Activated CD4-positive, alpha-beta T cell treated with anti-CD3 and anti-CD28 coated beads, Interleukin-2, amount 10 ng/mL, durations not matched to agents 7 days and 5 days (primary cell): ENCODE results near the gene ENAH. TPM values are rescaled to one million over a fixed set of nuclear protein-coding genes. Genes with fewer than 3 reads are reported as not detected.
"Not testable (repeated sequence)": the region's sequence is repeated elsewhere in the genome, so short reads cannot be mapped to it uniquely, and the experiment has no call there.

Experiments used
- CTCF ChIA-PET: fragments of 350-600 bp; sonication (Branson Sonifier 250); formaldehyde crosslinking; loops from one replicate; lab custom pipeline; 2021; ENCODE audit warnings: antibody characterized with exemption; lab: Charles Lee
- POLR2A ChIA-PET: fragments of 350-600 bp; sonication (Branson Sonifier 250); formaldehyde crosslinking; loops from one replicate; lab custom pipeline; 2021; ENCODE audit warnings: antibody characterized with exemption; lab: Charles Lee
- DNase-seq: peaks from one replicate; pipeline ENCODE4 v3.0.0-alpha.2; 2020
- H3K27ac Mint-ChIP-seq: one replicate; pipeline ENCODE4 v1.8.0; 2021; ENCODE audit warnings: mild to moderate bottlenecking, moderate library complexity, mixed read lengths
- H3K27me3 Mint-ChIP-seq: one replicate; pipeline ENCODE4 v1.8.0; 2021; ENCODE audit warnings: mixed read lengths
- H3K36me3 Mint-ChIP-seq: one replicate; pipeline ENCODE4 v1.8.0; 2021; ENCODE audit warnings: low read depth, mixed read lengths
- H3K4me1 Mint-ChIP-seq: one replicate; pipeline ENCODE4 v1.8.0; 2021; ENCODE audit warnings: mixed read lengths
- H3K4me3 Mint-ChIP-seq: one replicate; pipeline ENCODE4 v1.8.0; 2021; ENCODE audit warnings: mild to moderate bottlenecking, moderate library complexity, mixed read lengths
- H3K9me3 Mint-ChIP-seq: one replicate; pipeline ENCODE4 v1.8.0; 2021; ENCODE audit warnings: mixed read lengths
- total RNA-seq, 2 experiments: library from RNA; stranded (reverse); gene quantifications; one replicate each; pipeline ENCODE4 v1.2.3, GENCODE V29; 2021

The ENAH gene
- total RNA-seq, 2 experiments from 2014 or later = not detected

DNA sequence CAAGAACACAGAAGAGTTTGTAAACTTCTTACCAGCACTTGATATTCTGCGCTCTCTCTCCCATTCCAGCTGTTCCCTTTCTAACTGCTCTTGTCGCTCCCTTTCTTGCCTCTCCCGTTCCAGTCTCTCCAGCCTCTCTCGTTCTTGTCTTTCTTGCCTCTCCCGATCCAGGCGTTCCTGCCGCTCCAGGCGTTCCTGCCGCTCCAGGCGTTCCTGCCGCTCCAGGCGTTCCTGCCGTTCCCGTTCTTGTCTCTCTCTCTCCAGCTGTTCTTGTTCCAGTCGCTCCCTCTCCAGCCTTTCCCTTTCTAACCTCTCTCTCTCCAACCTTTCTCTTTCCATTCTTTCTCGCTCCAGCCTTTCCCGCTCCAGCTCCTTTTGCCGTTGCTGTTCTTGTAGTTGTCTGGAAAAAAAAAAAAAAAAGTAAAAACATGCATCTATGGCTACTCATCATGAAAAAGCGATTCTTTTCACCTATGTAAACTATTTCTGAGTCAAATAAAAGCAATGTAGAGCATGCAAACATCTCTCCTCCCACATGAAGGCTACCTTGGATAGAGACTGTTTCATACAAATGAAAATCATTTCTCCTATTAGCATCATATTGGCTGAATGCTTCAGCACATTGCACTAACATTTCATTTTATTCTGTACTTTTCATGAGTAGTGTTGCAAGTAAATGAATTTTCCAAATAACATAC is 133.6 kb downstream of the ENAH start:
- DNase-seq = no peak
- CTCF ChIA-PET = no interaction called here
- Mint-ChIP-seq H3K9me3 (no peaks in the 10 kb centered on the region), H3K4me3 (no peak overlapping the region), H3K27me3 (peaks cover 12% of the 10 kb centered on the region), H3K27ac (no peak overlapping the region), H3K4me1 (no peaks in the 10 kb centered on the region), H3K36me3 (no peaks in the 10 kb centered on the region)
- POLR2A ChIA-PET = no interaction called here

DNA sequence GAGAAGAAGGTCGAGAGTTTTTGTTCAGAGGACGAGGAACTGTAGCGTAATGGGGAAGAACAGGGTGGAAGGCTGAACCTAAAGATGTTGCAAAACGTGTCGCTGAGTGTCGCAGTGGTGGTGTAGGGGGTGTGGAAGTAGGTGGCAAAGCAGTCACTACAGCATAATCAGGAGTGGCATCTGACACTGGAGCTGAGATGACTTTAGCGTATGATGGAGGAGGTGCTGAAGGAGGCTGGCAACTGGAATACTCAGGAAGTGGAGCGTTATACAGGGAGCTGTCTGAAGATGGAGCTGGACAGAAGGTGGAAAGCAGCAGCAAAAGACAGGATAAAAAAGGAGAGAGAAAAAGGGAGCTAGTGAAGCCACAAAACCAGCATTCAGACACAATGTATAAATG is 135.2 kb downstream of the ENAH start:
- CTCF ChIA-PET = interaction anchor here (0.6 kb wide), 1 partner anchor 92 kb away, joined by 3 read pairs; no protein-coding TSS in a partner anchor
- POLR2A ChIA-PET = no interaction called here
- Mint-ChIP-seq H3K27me3 (peaks cover 13% of the 10 kb centered on the region), H3K9me3 (no peaks in the 10 kb centered on the region), H3K27ac (no peak overlapping the region), H3K36me3 (no peaks in the 10 kb centered on the region), H3K4me1 (no peaks in the 10 kb centered on the region), H3K4me3 (no peak overlapping the region)
- no peak for DNase-seq

DNA sequence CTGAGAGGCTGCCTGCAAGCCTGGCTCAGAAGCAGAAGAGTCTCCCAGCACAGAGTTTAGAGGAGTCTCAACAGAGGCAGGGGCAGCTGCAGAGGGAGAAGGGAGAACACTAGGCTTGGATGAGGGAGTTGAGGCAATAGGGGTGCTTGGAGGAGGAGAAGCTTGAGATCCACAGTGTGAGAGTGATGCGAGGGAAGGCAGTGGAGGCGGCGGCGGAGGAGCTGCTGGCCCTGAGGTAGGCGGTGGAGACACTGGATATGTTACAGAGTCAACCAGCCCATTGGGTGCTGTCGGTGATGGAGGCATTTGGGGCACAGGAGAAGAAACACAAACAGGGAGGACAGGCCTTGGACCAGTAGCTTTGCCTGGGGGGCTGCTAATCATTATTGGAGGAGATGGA is 135.7 kb downstream of the ENAH start:
- DNase-seq = no peak
- Mint-ChIP-seq H3K36me3 (no peaks in the 10 kb centered on the region), H3K9me3 (no peaks in the 10 kb centered on the region), H3K4me1 (no peaks in the 10 kb centered on the region), H3K4me3 (no peak overlapping the region), H3K27me3 (peaks cover 13% of the 10 kb centered on the region), H3K27ac (no peak overlapping the region)
- ChIA-PET POLR2A (no interaction called here), CTCF (interaction anchor here (0.5 kb wide), 1 partner anchor 114 kb away, joined by 3 read pairs; no protein-coding TSS in a partner anchor)

DNA sequence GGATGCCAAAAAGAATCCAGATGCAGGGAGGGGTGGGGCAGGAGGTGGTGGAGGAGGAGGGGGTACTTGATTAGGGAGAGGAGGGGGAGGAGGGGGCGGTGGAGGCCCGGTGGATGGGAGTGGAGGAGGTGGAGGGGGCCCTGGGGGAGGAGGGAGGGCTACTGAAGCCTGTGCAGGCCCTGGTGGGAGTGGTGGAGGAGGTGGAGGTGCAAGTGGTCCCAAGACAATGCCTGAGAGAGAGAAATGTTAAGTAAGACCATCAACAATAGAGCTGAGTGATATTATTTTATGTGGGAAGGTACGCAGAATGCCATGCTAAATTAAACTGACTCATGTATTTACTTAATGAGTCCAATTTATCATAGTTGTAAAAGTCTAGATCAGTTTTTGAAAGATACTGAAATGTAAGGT is 138.2 kb downstream of the ENAH start:
- CTCF ChIA-PET = interaction anchor here (0.7 to 1.1 kb wide), 2 partner anchors 12 to 1092 kb away, joined by 3 to 5 read pairs; no protein-coding TSS in a partner anchor

DNA sequence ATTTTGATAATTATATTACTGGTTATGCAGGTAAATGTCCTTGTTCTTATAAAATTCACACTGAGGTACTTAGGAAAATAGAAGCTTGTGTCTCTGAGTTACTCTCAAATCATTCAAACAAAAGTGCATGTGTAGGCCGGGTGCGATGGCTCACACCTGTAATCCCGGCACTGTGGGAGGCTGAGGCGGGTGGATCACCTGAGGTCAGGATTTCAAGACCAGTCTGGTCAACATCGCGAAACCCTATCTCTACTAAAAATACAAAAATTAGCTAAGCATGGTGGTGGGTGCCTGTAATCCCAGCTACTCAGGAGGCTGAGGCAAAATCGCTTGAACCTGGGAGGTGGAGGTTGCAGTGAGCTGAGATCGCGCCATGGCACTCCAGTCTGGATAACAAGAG is 139.3 kb downstream of the ENAH start:
- POLR2A ChIA-PET = interaction anchor here (0.6 to 0.7 kb wide), 2 partner anchors 369 to 457 kb away, joined by 3 to 4 read pairs; partner anchors contain the start of gene TMEM63A
- H3K4me3 Mint-ChIP-seq = not testable (repeated sequence)

More for the DNA sequence above, 138.2 kb downstream of the ENAH start:
- Mint-ChIP-seq H3K27me3 (peaks cover 17% of the 10 kb centered on the region), H3K4me3 (no peak overlapping the region), H3K9me3 (no peaks in the 10 kb centered on the region), H3K36me3 (no peaks in the 10 kb centered on the region), H3K4me1 (no peaks in the 10 kb centered on the region), H3K27ac (no peak overlapping the region)
- no peak for DNase-seq
- POLR2A ChIA-PET = no interaction called here

DNA sequence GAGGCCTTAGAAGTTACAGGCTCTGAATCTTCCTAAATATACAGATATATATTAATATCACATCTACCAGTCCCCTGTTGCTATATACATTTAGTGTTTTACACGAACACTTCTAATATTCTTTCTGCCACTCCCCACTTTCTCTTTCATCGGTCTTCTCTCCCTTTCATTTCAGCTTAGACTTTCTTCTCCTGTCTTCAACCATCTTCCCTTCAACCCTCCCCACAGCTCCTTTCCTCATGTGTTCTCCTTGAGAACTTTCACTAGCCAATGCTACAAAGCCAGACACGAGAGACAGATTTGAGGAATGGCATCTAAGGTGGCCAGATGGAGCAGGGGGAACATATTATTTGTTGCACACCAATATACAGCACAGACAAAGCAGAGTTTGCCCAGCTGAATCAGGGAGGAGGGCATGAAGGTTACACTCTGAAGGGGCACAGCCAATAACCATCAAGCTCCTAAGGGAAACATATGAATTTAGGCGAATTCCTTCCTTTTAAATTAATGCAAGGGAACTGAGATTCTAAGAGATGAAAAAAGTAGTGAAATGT is 141.0 kb downstream of the ENAH start:
- Mint-ChIP-seq H3K4me3 (no peak overlapping the region), H3K27me3 (peaks cover 7% of the 10 kb centered on the region), H3K27ac (no peak overlapping the region), H3K4me1 (no peaks in the 10 kb centered on the region), H3K36me3 (no peaks in the 10 kb centered on the region), H3K9me3 (no peaks in the 10 kb centered on the region)
- POLR2A ChIA-PET = no interaction called here
- no peak for DNase-seq
- CTCF ChIA-PET = no interaction called here

More for the DNA sequence above, 139.3 kb downstream of the ENAH start:
- H3K36me3 Mint-ChIP-seq, DNase-seq, CTCF ChIA-PET, H3K27ac Mint-ChIP-seq, H3K4me1 Mint-ChIP-seq, H3K9me3 Mint-ChIP-seq: not testable (repeated sequence)
- H3K27me3 Mint-ChIP-seq = peaks cover 13% of the 10 kb centered on the region

DNA sequence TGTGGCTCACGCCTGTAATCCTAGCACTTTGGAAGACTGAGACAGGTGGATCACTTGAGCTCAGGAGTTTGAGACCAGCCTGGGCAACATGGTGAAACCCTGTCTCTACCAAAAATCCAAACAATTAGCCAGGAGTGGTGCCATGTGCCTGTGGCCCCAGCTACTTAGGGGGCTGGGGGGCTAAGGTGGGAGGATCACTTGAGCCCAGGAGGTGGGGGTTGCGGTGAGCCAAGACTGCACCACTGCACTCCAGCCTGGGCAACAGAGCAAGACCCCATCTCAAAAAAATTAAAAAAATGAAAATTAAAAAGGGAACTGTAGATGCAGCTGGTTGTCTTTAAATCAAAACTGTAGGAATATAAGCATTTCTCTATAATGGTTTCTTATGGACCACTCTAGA is 142.2 kb downstream of the ENAH start:
- H3K27me3 Mint-ChIP-seq, DNase-seq, H3K9me3 Mint-ChIP-seq, H3K4me1 Mint-ChIP-seq, H3K27ac Mint-ChIP-seq, POLR2A ChIA-PET, H3K36me3 Mint-ChIP-seq, CTCF ChIA-PET, H3K4me3 Mint-ChIP-seq: not testable (repeated sequence)

DNA sequence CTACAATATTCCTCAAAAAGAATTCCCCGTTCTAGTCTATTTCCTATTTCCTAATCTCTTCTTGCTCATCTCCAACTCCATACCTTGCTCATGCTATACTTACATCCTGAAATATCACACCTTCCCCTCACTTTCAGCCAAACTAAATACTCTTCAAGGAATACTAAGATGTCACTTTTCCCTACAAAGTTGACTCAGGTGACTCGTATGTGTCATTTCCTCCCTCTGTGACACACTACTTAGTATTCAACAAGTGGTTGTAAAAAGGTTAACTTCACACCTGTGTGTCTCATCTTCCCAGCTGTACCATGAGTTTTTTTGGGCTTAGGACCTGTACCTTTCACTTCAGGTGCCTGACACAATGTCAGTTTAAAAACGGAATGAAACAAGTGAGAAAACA is 143.2 kb downstream of the ENAH start:
- CTCF ChIA-PET = interaction anchor here (0.7 kb wide), 1 partner anchor 243 kb away, joined by 3 read pairs; no protein-coding TSS in a partner anchor

DNA sequence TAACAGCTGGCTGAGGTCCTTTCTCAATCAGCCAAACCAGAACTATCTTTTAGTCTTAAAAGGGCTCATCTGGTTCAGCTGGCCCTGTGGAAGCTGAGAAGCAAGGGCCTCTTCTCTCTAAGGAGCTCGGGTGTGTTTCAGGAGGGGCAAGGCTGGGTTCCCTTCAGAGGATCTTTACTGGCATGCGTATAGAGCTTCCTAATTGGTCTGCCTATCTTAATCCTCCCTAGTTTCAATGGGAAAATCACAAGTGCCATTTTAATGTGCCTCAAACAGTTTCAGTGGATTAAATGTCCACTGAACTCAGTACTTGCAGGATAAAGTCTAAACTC is 143.6 kb downstream of the ENAH start:
- Mint-ChIP-seq H3K4me1 (no peaks in the 10 kb centered on the region), H3K4me3 (no peak overlapping the region), H3K27ac (no peak overlapping the region), H3K9me3 (no peaks in the 10 kb centered on the region), H3K36me3 (no peaks in the 10 kb centered on the region), H3K27me3 (peaks cover 10% of the 10 kb centered on the region)
- CTCF ChIA-PET = interaction anchor here (0.7 kb wide), 1 partner anchor 243 kb away, joined by 3 read pairs; no protein-coding TSS in a partner anchor
- POLR2A ChIA-PET = no interaction called here
- no peak for DNase-seq

More for the DNA sequence above, 143.2 kb downstream of the ENAH start:
- peaks cover 10% of the 10 kb centered on the region for H3K27me3 Mint-ChIP-seq
- H3K27ac Mint-ChIP-seq = no peak overlapping the region
- no peaks in the 10 kb centered on the region for H3K9me3 Mint-ChIP-seq
- DNase-seq = no peak
- POLR2A ChIA-PET = no interaction called here
- no peaks in the 10 kb centered on the region for H3K36me3 Mint-ChIP-seq
- H3K4me3 Mint-ChIP-seq = no peak overlapping the region
- H3K4me1 Mint-ChIP-seq = no peaks in the 10 kb centered on the region

DNA sequence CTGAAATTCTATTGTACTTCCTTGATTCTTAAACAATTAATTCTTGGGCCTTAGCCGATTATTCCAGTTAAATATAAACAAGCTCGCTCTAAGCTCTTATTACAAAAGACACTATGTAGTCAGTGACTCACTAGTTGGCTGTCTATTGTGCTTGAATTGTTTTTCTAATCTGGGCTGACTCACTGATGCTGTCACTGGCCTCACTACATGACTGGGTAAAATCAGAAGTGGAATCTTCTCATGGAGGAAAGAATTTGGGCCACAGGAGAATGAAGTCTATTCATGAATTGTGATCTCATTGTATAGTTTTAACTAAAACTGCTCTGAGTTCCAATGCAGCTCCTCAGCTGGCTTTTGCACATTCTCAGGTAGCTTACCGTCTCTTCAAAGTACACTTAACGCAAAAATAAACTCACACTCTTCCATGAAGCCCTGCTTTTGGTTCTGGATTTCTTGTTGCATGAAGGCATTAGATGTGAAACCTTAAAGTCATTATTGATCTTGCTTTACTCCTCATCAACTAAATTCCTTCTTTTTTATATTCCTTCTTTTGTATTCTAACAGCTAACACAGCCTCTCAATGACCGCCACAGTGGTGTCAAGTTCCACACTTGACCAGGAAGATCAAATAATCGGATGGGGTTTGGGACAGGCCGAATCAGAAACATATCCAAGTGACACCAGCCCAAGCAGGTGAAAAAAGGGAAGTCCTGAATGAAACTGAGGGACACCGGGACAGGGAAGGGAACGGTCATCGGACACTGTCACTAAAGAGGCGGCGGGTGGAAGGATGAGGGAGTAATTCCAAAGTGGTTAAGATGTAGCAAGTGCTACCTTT is 144.2 kb downstream of the ENAH start:
- no peak overlapping the region for H3K27ac Mint-ChIP-seq
- no peak overlapping the region for H3K4me3 Mint-ChIP-seq
- H3K36me3 Mint-ChIP-seq = no peaks in the 10 kb centered on the region
- ChIA-PET POLR2A (interaction anchor here (0.6 kb wide), 1 partner anchor 73 kb away, joined by 5 read pairs; no protein-coding TSS in a partner anchor), CTCF (interaction anchor here (0.7 to 1.5 kb wide), 3 partner anchors 15 to 244 kb away, joined by 3 read pairs; no protein-coding TSS in a partner anchor)
- no peaks in the 10 kb centered on the region for H3K4me1 Mint-ChIP-seq
- DNase-seq = no peak
- peaks cover 10% of the 10 kb centered on the region for H3K27me3 Mint-ChIP-seq
- no peaks in the 10 kb centered on the region for H3K9me3 Mint-ChIP-seq

DNA sequence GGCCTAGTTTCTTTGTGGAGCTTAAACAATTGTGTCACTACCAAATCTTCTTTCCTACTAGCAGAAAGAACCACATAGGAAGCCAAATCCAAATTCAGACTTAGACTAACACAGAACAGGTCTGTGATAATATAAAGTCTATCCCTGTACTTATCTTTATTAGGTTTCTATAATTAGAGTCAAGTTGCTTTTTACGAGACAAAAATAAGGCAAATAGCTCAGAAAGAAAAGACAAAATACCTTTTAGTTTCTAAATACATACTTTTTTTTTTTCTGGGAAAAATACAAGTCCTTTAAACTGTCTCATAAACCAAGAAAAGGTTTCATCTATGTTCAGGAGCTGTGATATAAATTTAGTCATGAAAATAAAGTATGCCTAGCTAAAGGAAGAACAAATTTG is 146.2 kb downstream of the ENAH start:
- H3K4me1 Mint-ChIP-seq = no peaks in the 10 kb centered on the region
- no peak overlapping the region for H3K27ac Mint-ChIP-seq
- DNase-seq = no peak
- no peak overlapping the region for H3K4me3 Mint-ChIP-seq
- peaks cover 7% of the 10 kb centered on the region for H3K27me3 Mint-ChIP-seq
- POLR2A ChIA-PET = no interaction called here
- H3K36me3 Mint-ChIP-seq = no peaks in the 10 kb centered on the region
- no peaks in the 10 kb centered on the region for H3K9me3 Mint-ChIP-seq
- CTCF ChIA-PET = interaction anchor here (0.6 to 1.0 kb wide), 2 partner anchors 8 to 17 kb away, joined by 3 to 4 read pairs; no protein-coding TSS in a partner anchor

DNA sequence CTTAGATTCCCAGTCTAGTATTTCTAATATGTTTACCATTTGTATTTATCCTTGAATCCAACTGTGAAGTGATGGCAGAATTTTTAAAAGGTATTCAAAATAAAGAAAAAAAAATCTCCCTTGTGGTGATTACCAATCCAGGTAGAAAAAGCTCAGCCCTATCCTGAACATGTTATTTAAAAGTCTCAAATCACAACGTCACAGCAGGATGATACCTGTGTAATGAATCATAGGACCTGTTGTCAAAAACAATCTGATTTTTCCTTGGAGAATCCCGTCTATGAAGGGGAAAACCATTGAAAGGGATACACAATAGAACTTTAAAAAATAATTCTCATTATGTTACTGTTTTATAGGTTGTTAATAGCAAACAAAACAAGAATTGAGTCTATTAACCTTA is 148.1 kb downstream of the ENAH start:
- no peak for DNase-seq
- POLR2A ChIA-PET = interaction anchor here (0.6 kb wide), 1 partner anchor 18 kb away, joined by 3 read pairs; no protein-coding TSS in a partner anchor
- Mint-ChIP-seq H3K27ac (no peak overlapping the region), H3K27me3 (peaks cover 13% of the 10 kb centered on the region), H3K4me3 (no peak overlapping the region), H3K36me3 (no peaks in the 10 kb centered on the region), H3K9me3 (no peaks in the 10 kb centered on the region), H3K4me1 (no peaks in the 10 kb centered on the region)
- CTCF ChIA-PET = no interaction called here
